Neural cell (in vitro differentiated cells): Measurements from ENCODE around the gene CDCA5. TPM values are rescaled to one million over a fixed set of nuclear protein-coding genes. Genes with fewer than 3 reads are reported as not detected.

Experiments used
- H2AFZ ChIP-seq: fragments of 200-600, 300-800 bp; sonication (generic), shearing (Covaris generic); 2 replicates; pipeline ENCODE4 v1.6.0; 2014; ENCODE audit warnings: low read depth, mild to moderate bottlenecking, antibody characterized with exemption, low read length, moderate library complexity
- H3F3A ChIP-seq: fragments of 200-600 bp; shearing (Covaris generic); 2 replicates; pipeline ENCODE4 v1.6.1; 2016; ENCODE audit warnings: mild to moderate bottlenecking, moderate library complexity, mixed read lengths, antibody characterized with exemption, low read length; ENCODE audit not compliant: insufficient read depth, poor library complexity, severe bottlenecking
- H3K27ac ChIP-seq: fragments of 200-600, 300-800 bp; sonication (generic), shearing (Covaris generic); 2 replicates; pipeline ENCODE4 v1.5.1; 2014; ENCODE audit warnings: mild to moderate bottlenecking, low read length, moderate library complexity
- H3K27me3 ChIP-seq: fragments of 300-800, 200-600 bp; sonication (generic), shearing (Covaris generic); 2 replicates; pipeline ENCODE4 v1.6.0; 2014; ENCODE audit warnings: mild to moderate bottlenecking, low read depth, low read length, moderate library complexity; ENCODE audit not compliant: insufficient read depth
- H3K36me3 ChIP-seq: fragments of 300-800, 200-600 bp; sonication (generic), shearing (Covaris generic); 2 replicates; pipeline ENCODE4 v1.5.1; 2014; ENCODE audit warnings: mild to moderate bottlenecking, antibody characterized with exemption, low read length, moderate library complexity; ENCODE audit not compliant: insufficient read depth
- H3K4me2 ChIP-seq: fragments of 300-800, 200-600 bp; sonication (generic), shearing (Covaris generic); 2 replicates; pipeline ENCODE4 v1.6.0; 2014; ENCODE audit warnings: mild to moderate bottlenecking, low read length
- H3K4me3 ChIP-seq: fragments of 300-800, 200-600 bp; sonication (generic), shearing (Covaris generic); 2 replicates; pipeline ENCODE4 v1.5.1; 2014; ENCODE audit warnings: mild to moderate bottlenecking, low read length, moderate library complexity
- H3K79me2 ChIP-seq: fragments of 200-600 bp; shearing (Covaris generic); replicated peaks from 2 replicates; pipeline ENCODE4 v1.6.0; 2014; ENCODE audit warnings: mild to moderate bottlenecking, low read length, moderate library complexity; ENCODE audit not compliant: insufficient read depth
- H3K9ac ChIP-seq: fragments of 300-800, 200-600 bp; sonication (generic), shearing (Covaris generic); 2 replicates; pipeline ENCODE4 v1.6.1; 2016; ENCODE audit warnings: mild to moderate bottlenecking, low read length, mixed read lengths
- H3K9me2 ChIP-seq: fragments of 200-600 bp; shearing (Covaris generic); 2 replicates; pipeline ENCODE4 v1.6.1; 2016; ENCODE audit warnings: mild to moderate bottlenecking, low read length, mixed read lengths; ENCODE audit not compliant: insufficient read depth
- H3K9me3 ChIP-seq: fragments of 200-600, 300-800 bp; sonication (generic), shearing (Covaris generic); 2 replicates; pipeline ENCODE4 v1.6.1; 2016; ENCODE audit warnings: mild to moderate bottlenecking, mixed run types, low read length, moderate library complexity, mixed read lengths
- H4K20me1 ChIP-seq: fragments of 200-600 bp; shearing (Covaris generic); 2 replicates; pipeline ENCODE4 v1.6.1; 2016; ENCODE audit warnings: mild to moderate bottlenecking, mixed run types; ENCODE audit not compliant: insufficient read depth
- CTCF ChIP-seq: fragments of 450-650 bp; IDR thresholded peaks from 2 replicates; pipeline ENCODE4 v1.5.1; 2014; ENCODE audit warnings: antibody characterized with exemption, mild to moderate bottlenecking, moderate library complexity; ENCODE audit not compliant: poor library complexity, severe bottlenecking
- EP300 ChIP-seq: fragments of 450-650 bp; conservative IDR thresholded peaks from 2 replicates; pipeline ENCODE4 v1.6.1; 2014; ENCODE audit warnings: antibody characterized with exemption, mild to moderate bottlenecking, moderate library complexity; ENCODE audit not compliant: poor library complexity, severe bottlenecking
- EZH2 ChIP-seq: fragments of 200-600, 300-800 bp; shearing (Covaris generic), sonication (generic); IDR thresholded peaks from 2 replicates; pipeline ENCODE4 v1.6.1; 2014; ENCODE audit warnings: antibody characterized with exemption, low read length, borderline replicate concordance, mild to moderate bottlenecking; ENCODE audit not compliant: insufficient read depth, poor library complexity, severe bottlenecking
- MXI1 ChIP-seq: fragments of 450-650 bp; conservative IDR thresholded peaks from 2 replicates; pipeline ENCODE4 v1.6.1; 2014; ENCODE audit warnings: antibody characterized with exemption, mild to moderate bottlenecking; ENCODE audit not compliant: poor library complexity, severe bottlenecking
- POLR2AphosphoS5 ChIP-seq: IDR thresholded peaks from 2 replicates; pipeline ENCODE4 v1.6.1; 2012
- RAD21 ChIP-seq: fragments of 450-650 bp; conservative IDR thresholded peaks from 2 replicates; pipeline ENCODE4 v1.6.1; 2014; ENCODE audit warnings: antibody characterized with exemption, mild to moderate bottlenecking, moderate library complexity
- REST ChIP-seq: IDR thresholded peaks from 2 replicates; pipeline ENCODE4 v1.6.1; 2012; ENCODE audit warnings: borderline replicate concordance
- SMC3 ChIP-seq: fragments of 450-650 bp; conservative IDR thresholded peaks from 2 replicates; pipeline ENCODE4 v1.6.1; 2014; ENCODE audit warnings: antibody characterized with exemption, mild to moderate bottlenecking, moderate library complexity; ENCODE audit not compliant: poor library complexity
- TAF1 ChIP-seq: IDR thresholded peaks from 2 replicates; pipeline ENCODE4 v1.6.1; 2012; ENCODE audit warnings: low read depth
- polyA plus RNA-seq: library from polyadenylated mRNA; depleted of rRNA; stranded (reverse); fragments of >200 nt; gene quantifications from 2 replicates; pipeline ENCODE4 v1.2.3, GENCODE V29; 2014

The CDCA5 gene
- polyA plus RNA-seq, 1 donor from 2014 or later = 2.3 TPM

- no peaks in the 10 kb centered on the region for H3K9me2 ChIP-seq
- no peaks in the 10 kb centered on the region for H3K79me2 ChIP-seq
- H3K4me3 ChIP-seq = no peak overlapping the region
- no peaks in the 10 kb centered on the region for H3K27me3 ChIP-seq
- H3K9me3 ChIP-seq = no peaks in the 10 kb centered on the region
- no peak overlapping the region for H3K9ac ChIP-seq
- no peak overlapping the region for H3K4me2 ChIP-seq
- no peak overlapping the region for H2AFZ ChIP-seq
- H3F3A ChIP-seq = no peaks in the 10 kb centered on the region
- TF ChIP-seq CTCF (no peak), REST (no peak), RAD21 (no peak), EZH2 (no peak)
- no peaks in the 10 kb centered on the region for H4K20me1 ChIP-seq
- no peak overlapping the region for H3K27ac ChIP-seq
- no peaks in the 10 kb centered on the region for H3K36me3 ChIP-seq
Observed at GRCh38 chr11:65036931-65037330, 46.9 kb downstream of the CDCA5 start.

GRCh38 chr11:65035579-65035978 is 48.3 kb downstream of the CDCA5 start:
- Histone ChIP-seq H3K9ac (no peak overlapping the region), H3F3A (no peaks in the 10 kb centered on the region)

More at GRCh38 chr11:65035579-65035978, 48.3 kb downstream of the CDCA5 start:
- no peaks in the 10 kb centered on the region for H3K9me3 ChIP-seq
- H4K20me1 ChIP-seq = no peaks in the 10 kb centered on the region
- H3K79me2 ChIP-seq = no peaks in the 10 kb centered on the region
- no peaks in the 10 kb centered on the region for H3K36me3 ChIP-seq
- H3K27me3 ChIP-seq = no peaks in the 10 kb centered on the region
- no peak overlapping the region for H3K27ac ChIP-seq
- no peaks in the 10 kb centered on the region for H3K9me2 ChIP-seq
- TF ChIP-seq REST (no peak), RAD21 (no peak), EZH2 (no peak), MXI1 (no peak), SMC3 (no peak), EP300 (no peak), CTCF (no peak), POLR2AphosphoS5 (no peak), TAF1 (no peak)
- no peak overlapping the region for H3K4me3 ChIP-seq
- no peak overlapping the region for H3K4me2 ChIP-seq
- H2AFZ ChIP-seq = no peak overlapping the region
